HTERT RPE-1 (cell line): ENCODE measurements around the gene GALNT9.

Experiments used
- in situ Hi-C: fragments of 300-500 bp; cut with MboI; formaldehyde crosslinking; loops from 4 replicates; pipeline ENCODE4 v1.14.3; 2020; ENCODE audit warnings: low sequenced_read_pairs

GALNT9 gene

GRCh38 chr12:132344601-132345000, 15.2 kb upstream of the GALNT9 start:
- in situ Hi-C loops: no loop called here

- in situ Hi-C loops: no loop called here
Observed at GRCh38 chr12:132344181-132344580, 14.8 kb upstream of the GALNT9 start.

- in situ Hi-C loops: no loop called here
Observed at GRCh38 chr12:132343294-132344004, 14.1 kb upstream of the GALNT9 start.

GRCh38 chr12:132342251-132343227, 13.2 kb upstream of the GALNT9 start:
- in situ Hi-C loops: no loop called here

- in situ Hi-C loops: no loop called here
Observed at GRCh38 chr12:132341318-132342050, 12.1 kb upstream of the GALNT9 start.

- in situ Hi-C loops: no loop called here
Observed at GRCh38 chr12:132340266-132341035, 11.1 kb upstream of the GALNT9 start.

- in situ Hi-C loops: no loop called here
Observed at GRCh38 chr12:132339856-132340255, 10.5 kb upstream of the GALNT9 start.

GRCh38 chr12:132338781-132339180, 9.4 kb upstream of the GALNT9 start:
- in situ Hi-C loops: no loop called here

- in situ Hi-C loops: no loop called here
Observed at GRCh38 chr12:132338311-132338710, 8.9 kb upstream of the GALNT9 start.

GRCh38 chr12:132337557-132337956, 8.2 kb upstream of the GALNT9 start:
- in situ Hi-C loops: no loop called here

- in situ Hi-C loops: no loop called here
Observed at GRCh38 chr12:132336451-132337413, 7.3 kb upstream of the GALNT9 start.

- in situ Hi-C loops: no loop called here
Observed at GRCh38 chr12:132335179-132335756, 5.9 kb upstream of the GALNT9 start.

GRCh38 chr12:132333766-132334165, 4.4 kb upstream of the GALNT9 start:
- in situ Hi-C loops: no loop called here

GRCh38 chr12:132333273-132333672, 3.9 kb upstream of the GALNT9 start:
- in situ Hi-C loops: no loop called here

- in situ Hi-C loops: no loop called here
Observed at GRCh38 chr12:132330549-132330881, 1.1 kb upstream of the GALNT9 start.

- in situ Hi-C loops: no loop called here
Observed at GRCh38 chr12:132329720-132330548, 545 bp upstream of the GALNT9 start.

- in situ Hi-C loops: no loop called here
Observed at GRCh38 chr12:132328282-132329029, 933 bp downstream of the GALNT9 start.
